Smooth muscle cell (in vitro differentiated cells): ENCODE results near the gene KRT84. TPM values are rescaled to one million over a fixed set of nuclear protein-coding genes. Genes with fewer than 3 reads are reported as not detected.

Source experiments
- DNase-seq: peaks from one replicate; lab custom pipeline; 2025; ENCODE audit not compliant: unreplicated experiment; lab: John Stamatoyannopoulos, UW
- H2AFZ ChIP-seq: fragments of 200-600 bp; sonication (generic); 2 replicates; pipeline ENCODE4 v1.6.0; 2016; ENCODE audit warnings: antibody characterized with exemption, low read depth, mild to moderate bottlenecking
- H3F3A ChIP-seq: fragments of 200-600 bp; sonication (generic); 2 replicates; pipeline ENCODE4 v1.6.0; 2017; ENCODE audit warnings: antibody characterized with exemption, low read depth
- H3K27ac ChIP-seq: fragments of 200-600 bp; sonication (generic); 2 replicates; pipeline ENCODE4 v1.5.1; 2016; ENCODE audit warnings: low read depth, mild to moderate bottlenecking
- H3K27me3 ChIP-seq: fragments of 200-600 bp; sonication (generic); 2 replicates; pipeline ENCODE4 v1.6.1; 2016; ENCODE audit warnings: low read depth, mild to moderate bottlenecking
- H3K36me3 ChIP-seq: fragments of 200-600 bp; sonication (generic); 2 replicates; pipeline ENCODE4 v1.5.1; 2016; ENCODE audit warnings: low read depth
- H3K4me1 ChIP-seq: fragments of 200-600 bp; sonication (generic); 2 replicates; pipeline ENCODE4 v1.5.1; 2016; ENCODE audit warnings: low read depth
- H3K4me2 ChIP-seq: fragments of 200-600 bp; sonication (generic); 2 replicates; pipeline ENCODE4 v1.6.0; 2016; ENCODE audit warnings: mild to moderate bottlenecking
- H3K4me3 ChIP-seq: fragments of 200-600 bp; sonication (generic); 2 replicates; pipeline ENCODE4 v1.5.1; 2016; ENCODE audit warnings: mild to moderate bottlenecking
- H3K79me2 ChIP-seq: fragments of 200-600 bp; sonication (generic); 2 replicates; pipeline ENCODE4 v1.6.0; 2016; ENCODE audit warnings: low read depth, mild to moderate bottlenecking
- H3K9ac ChIP-seq: fragments of 200-600 bp; sonication (generic); 2 replicates; pipeline ENCODE4 v1.6.0; 2016; ENCODE audit warnings: low read depth
- H3K9me3 ChIP-seq: fragments of 200-600 bp; sonication (generic); replicated peaks from 2 replicates; pipeline ENCODE4 v1.5.1; 2016; ENCODE audit warnings: low read depth
- H4K20me1 ChIP-seq: fragments of 200-600 bp; sonication (generic); 2 replicates; pipeline ENCODE4 v1.6.0; 2016; ENCODE audit warnings: low read depth
- CTCF ChIP-seq: fragments of 200-600 bp; sonication (generic); IDR thresholded peaks from 2 replicates; pipeline ENCODE4 v1.5.1; 2017; ENCODE audit warnings: borderline replicate concordance, mild to moderate bottlenecking, antibody characterized with exemption; ENCODE audit not compliant: insufficient read depth, poor library complexity, severe bottlenecking
- WGBS: methylation state at CpG from one replicate; pipeline ENCODE4 v1.1.7; 2016; ENCODE audit warnings: low lambda C conversion rate; 5-methylcytosine and 5-hydroxymethylcytosine counted together
- polyA plus RNA-seq: library from polyadenylated mRNA; unstranded; fragments of >200 nt; fragmentation: Nextera tagmentation; extraction: Ambion mirVana; gene quantifications from 2 replicates; pipeline ENCODE4 v1.2.1, GENCODE V29; 2016
- total RNA-seq: library from RNA; depleted of rRNA; stranded (reverse); fragments of >200 nt; gene quantifications from 2 replicates; pipeline ENCODE4 v1.2.3, GENCODE V29; 2014

Gene KRT84
- total and polyA plus RNA-seq, 2 experiments from 2014 or later: 0.09 to 5.6 TPM

- Histone ChIP-seq H3K9ac (no peak overlapping the region), H3K27me3 (no peaks in the 10 kb centered on the region), H3K4me1 (no peaks in the 10 kb centered on the region), H3K4me2 (no peak overlapping the region), H3F3A (no peaks in the 10 kb centered on the region), H3K36me3 (no peaks in the 10 kb centered on the region), H3K27ac (no peak overlapping the region), H2AFZ (no peak overlapping the region), H3K4me3 (no peak overlapping the region), H3K79me2 (no peaks in the 10 kb centered on the region), H4K20me1 (no peaks in the 10 kb centered on the region), H3K9me3 (no peaks in the 10 kb centered on the region)
- no peak for DNase-seq
- 100% methylated on average over 2 of the region's 2 CpGs for WGBS
- TF ChIP-seq CTCF: no peak
These were observed 16.9 kb upstream of the KRT84 start for GRCh38 chr12:52402377-52402776.

GRCh38 chr12:52401926-52402325, 16.5 kb upstream of the KRT84 start:
- Histone ChIP-seq H3K36me3 (no peaks in the 10 kb centered on the region), H3K79me2 (no peaks in the 10 kb centered on the region), H3K4me1 (no peaks in the 10 kb centered on the region), H3K27ac (no peak overlapping the region), H3K27me3 (no peaks in the 10 kb centered on the region), H3K4me3 (no peak overlapping the region), H2AFZ (no peak overlapping the region), H4K20me1 (no peaks in the 10 kb centered on the region), H3K9ac (no peak overlapping the region), H3K4me2 (no peak overlapping the region), H3F3A (no peaks in the 10 kb centered on the region), H3K9me3 (no peaks in the 10 kb centered on the region)
- TF ChIP-seq CTCF: no peak
- 90% methylated on average over 4 of the region's 4 CpGs for WGBS
- no peak for DNase-seq

- Histone ChIP-seq H3K27me3 (no peaks in the 10 kb centered on the region), H3K9me3 (no peaks in the 10 kb centered on the region), H2AFZ (no peak overlapping the region), H3F3A (no peaks in the 10 kb centered on the region), H3K79me2 (no peaks in the 10 kb centered on the region), H3K4me3 (no peak overlapping the region), H3K4me2 (no peak overlapping the region), H3K27ac (no peak overlapping the region), H3K36me3 (no peaks in the 10 kb centered on the region), H4K20me1 (no peaks in the 10 kb centered on the region), H3K4me1 (no peaks in the 10 kb centered on the region), H3K9ac (no peak overlapping the region)
- DNase-seq: no peak
- TF ChIP-seq CTCF: no peak
- WGBS: 72% methylated on average over 5 of the region's 5 CpGs
These were observed 16.1 kb upstream of the KRT84 start for GRCh38 chr12:52401526-52401925.

- Histone ChIP-seq H3K9ac (no peak overlapping the region), H3K27me3 (no peaks in the 10 kb centered on the region), H3K9me3 (no peaks in the 10 kb centered on the region), H3K4me3 (no peak overlapping the region), H3F3A (no peaks in the 10 kb centered on the region), H3K4me1 (no peaks in the 10 kb centered on the region), H3K4me2 (no peak overlapping the region), H2AFZ (no peak overlapping the region), H3K27ac (no peak overlapping the region), H3K79me2 (no peaks in the 10 kb centered on the region), H3K36me3 (no peaks in the 10 kb centered on the region), H4K20me1 (no peaks in the 10 kb centered on the region)
- WGBS: 93% methylated on average over 9 of the region's 9 CpGs
- TF ChIP-seq CTCF: no peak
- no peak for DNase-seq
These were observed 15.5 kb upstream of the KRT84 start for GRCh38 chr12:52400906-52401305.
